Spinal cord (tissue), 10 donors: ENCODE results near the gene SEZ6L. TPM values are rescaled to one million over a fixed set of nuclear protein-coding genes. Genes with fewer than 3 reads are reported as not detected.

Experiments
- DNase-seq, 6 donors: peaks; one replicate each; pipeline versions ENCODE4 v3.0.0 to v3.0.0-alpha.2; 2013 to 2015; ENCODE audit warnings: low spot score in 6 of 6, low read depth in 4 of 6
- H3K27ac ChIP-seq: one replicate; pipeline ENCODE4 v1.5.1; 2013; ENCODE audit warnings: low read depth, low read length, control low read depth
- H3K27me3 ChIP-seq: one replicate; pipeline ENCODE4 v1.6.1; 2013; ENCODE audit warnings: low read length; ENCODE audit not compliant: control insufficient read depth, insufficient read depth
- H3K36me3 ChIP-seq: one replicate; pipeline ENCODE4 v1.6.1; 2013; ENCODE audit warnings: low read length; ENCODE audit not compliant: control insufficient read depth, insufficient read depth
- H3K4me1 ChIP-seq: one replicate; pipeline ENCODE4 v1.6.1; 2013; ENCODE audit warnings: low read length; ENCODE audit not compliant: control insufficient read depth, insufficient read depth
- H3K4me3 ChIP-seq: one replicate; pipeline ENCODE4 v1.5.1; 2013; ENCODE audit warnings: low read depth, low read length, control low read depth
- H3K9me3 ChIP-seq: one replicate; pipeline ENCODE4 v1.6.1; 2013; ENCODE audit warnings: low read length; ENCODE audit not compliant: control insufficient read depth, insufficient read depth
- WGBS: methylation state at CpG from one replicate; pipeline ENCODE4 v1.1.5; 2013; ENCODE audit warnings: missing lambda C conversion rate; ENCODE audit not compliant: insufficient coverage; 5-methylcytosine and 5-hydroxymethylcytosine counted together
- polyA plus RNA-seq, 2 donors: library from polyadenylated mRNA; unstranded; fragments of 120-200 nt; gene quantifications; one replicate each; pipeline ENCODE4 v1.2.1, GENCODE V29; 2013; ENCODE audit not compliant: insufficient read length in 2 of 2
- total RNA-seq, 2 donors: library from RNA; depleted of rRNA in 1 of 2; stranded (reverse); fragments of 120-200 nt in 1 of 2; fragments of >200 nt in 1 of 2; gene quantifications; one replicate each; pipeline versions ENCODE4 v1.2.3 to v1.2.4, GENCODE V29; 2013 to 2014
- donor health status: healthy.

Gene SEZ6L
- total and polyA plus RNA-seq, 4 donors: 31.6 to 115 (median 87.4) TPM

- H3K4me3 ChIP-seq: no peak overlapping the region
- H3K27me3 ChIP-seq: peaks cover 2% of the 10 kb centered on the region
- WGBS: 15% methylated on average over 5 of the region's 12 CpGs
- H3K36me3 ChIP-seq: peaks cover 12% of the 10 kb centered on the region
- peak in 2 of 6 donors; percentile 66 to 83 for DNase-seq
- H3K4me1 ChIP-seq: peaks cover 8% of the 10 kb centered on the region
- no peaks in the 10 kb centered on the region for H3K9me3 ChIP-seq
- no peak overlapping the region for H3K27ac ChIP-seq
These were observed 152.2 kb downstream of the SEZ6L start for GRCh38 chr22:26321469-26321913.

GRCh38 chr22:26322179-26322905 lies 153.1 kb downstream of the SEZ6L start:
- DNase-seq: no peak
- H3K27ac ChIP-seq: no peak overlapping the region

GRCh38 chr22:26323013-26323412 lies 153.8 kb downstream of the SEZ6L start:
- no peak overlapping the region for H3K4me3 ChIP-seq
- WGBS: 74% methylated on average over 5 of the region's 5 CpGs
- peaks cover 24% of the 10 kb centered on the region for H3K36me3 ChIP-seq
- H3K4me1 ChIP-seq: peaks cover 10% of the 10 kb centered on the region
- no peaks in the 10 kb centered on the region for H3K9me3 ChIP-seq
- peaks cover 2% of the 10 kb centered on the region for H3K27me3 ChIP-seq
- no peak overlapping the region for H3K27ac ChIP-seq
- DNase-seq: no peak

More at GRCh38 chr22:26322179-26322905, 153.1 kb downstream of the SEZ6L start:
- 68% methylated on average over 9 of the region's 11 CpGs for WGBS
- H3K9me3 ChIP-seq: no peaks in the 10 kb centered on the region
- H3K36me3 ChIP-seq: peaks cover 17% of the 10 kb centered on the region
- no peak overlapping the region for H3K4me3 ChIP-seq
- H3K27me3 ChIP-seq: peaks cover 2% of the 10 kb centered on the region
- peaks cover 10% of the 10 kb centered on the region for H3K4me1 ChIP-seq

GRCh38 chr22:26324150-26324549 lies 154.9 kb downstream of the SEZ6L start:
- H3K27me3 ChIP-seq: peaks cover 2% of the 10 kb centered on the region
- no peak overlapping the region for H3K4me3 ChIP-seq
- DNase-seq: no peak
- H3K36me3 ChIP-seq: peaks cover 25% of the 10 kb centered on the region
- peaks cover 10% of the 10 kb centered on the region for H3K4me1 ChIP-seq
- H3K27ac ChIP-seq: no peak overlapping the region
- 87% methylated on average over 3 of the region's 4 CpGs for WGBS
- no peaks in the 10 kb centered on the region for H3K9me3 ChIP-seq

GRCh38 chr22:26325641-26326040 lies 156.4 kb downstream of the SEZ6L start:
- no peaks in the 10 kb centered on the region for H3K9me3 ChIP-seq
- peaks cover 25% of the 10 kb centered on the region for H3K36me3 ChIP-seq
- peaks cover 10% of the 10 kb centered on the region for H3K4me1 ChIP-seq
- peaks cover 2% of the 10 kb centered on the region for H3K27me3 ChIP-seq
- H3K4me3 ChIP-seq: no peak overlapping the region
- DNase-seq: no peak
- 89% methylated on average over 2 of the region's 4 CpGs for WGBS
- no peak overlapping the region for H3K27ac ChIP-seq

GRCh38 chr22:26326803-26327202 lies 157.5 kb downstream of the SEZ6L start:
- Histone ChIP-seq H3K36me3 (peaks cover 25% of the 10 kb centered on the region), H3K27ac (no peak overlapping the region), H3K4me1 (peaks cover 3% of the 10 kb centered on the region), H3K4me3 (no peak overlapping the region), H3K9me3 (no peaks in the 10 kb centered on the region), H3K27me3 (peaks cover 2% of the 10 kb centered on the region)
- WGBS: 65% methylated on average over 10 of the region's 20 CpGs
- no peak for DNase-seq

- no peaks in the 10 kb centered on the region for H3K9me3 ChIP-seq
- H3K4me3 ChIP-seq: no peak overlapping the region
- H3K36me3 ChIP-seq: peaks cover 25% of the 10 kb centered on the region
- H3K27ac ChIP-seq: no peak overlapping the region
- H3K27me3 ChIP-seq: peaks cover 2% of the 10 kb centered on the region
- 84% methylated on average over 5 of the region's 6 CpGs for WGBS
- DNase-seq: no peak
- peaks cover 3% of the 10 kb centered on the region for H3K4me1 ChIP-seq
These were observed 158.0 kb downstream of the SEZ6L start for GRCh38 chr22:26327306-26327705.

GRCh38 chr22:26328221-26328620 lies 159.0 kb downstream of the SEZ6L start:
- DNase-seq: no peak
- H3K36me3 ChIP-seq: peaks cover 27% of the 10 kb centered on the region
- 87% methylated on average over 6 of the region's 8 CpGs for WGBS
- no peaks in the 10 kb centered on the region for H3K9me3 ChIP-seq
- peaks cover 2% of the 10 kb centered on the region for H3K27me3 ChIP-seq
- H3K4me1 ChIP-seq: peaks cover 3% of the 10 kb centered on the region
- H3K4me3 ChIP-seq: no peak overlapping the region
- H3K27ac ChIP-seq: no peak overlapping the region

GRCh38 chr22:26330971-26331625 lies 161.8 kb downstream of the SEZ6L start:
- 29% methylated on average over 1 of the region's 4 CpGs for WGBS
- Histone ChIP-seq H3K4me3 (no peak overlapping the region), H3K27ac (no peak overlapping the region), H3K27me3 (peaks cover 2% of the 10 kb centered on the region), H3K36me3 (peaks cover 26% of the 10 kb centered on the region), H3K4me1 (peaks cover 6% of the 10 kb centered on the region), H3K9me3 (no peaks in the 10 kb centered on the region)
- peak in 3 of 6 donors; percentile 36 to 91 (median 74) for DNase-seq
